Stimulated activated naive CD4-positive, alpha-beta T cell treated with Interleukin-2 at 50 U/mL for 16 hours (primary cell): ENCODE data around the gene ADAT2.

Experiments used
- DNase-seq: peaks from one replicate; lab custom pipeline; 2025; lab: John Stamatoyannopoulos, UW

The ADAT2 gene

GRCh38 chr6:143441680-143442545 is 8.6 kb downstream of the ADAT2 start:
- no peak for DNase-seq

DNA sequence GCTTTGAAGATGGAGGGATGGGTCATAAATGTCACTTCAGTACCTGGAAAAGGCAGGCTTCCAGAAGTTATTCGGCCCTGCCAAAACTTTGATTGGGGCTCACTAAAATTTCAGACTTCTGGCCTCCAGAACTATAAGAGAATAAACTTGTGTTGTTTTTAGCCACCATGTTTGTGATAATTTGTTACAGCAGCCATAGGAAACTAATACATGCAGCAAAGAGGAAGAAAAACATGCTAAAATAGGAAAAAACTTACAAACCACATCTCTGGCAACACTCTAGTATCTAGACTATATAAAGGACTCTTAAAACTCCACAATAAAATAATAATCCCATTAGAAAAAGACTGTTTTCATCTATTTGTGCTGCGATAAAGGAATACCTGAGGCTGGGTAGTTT is 9.5 kb downstream of the ADAT2 start:
- no peak for DNase-seq

DNA sequence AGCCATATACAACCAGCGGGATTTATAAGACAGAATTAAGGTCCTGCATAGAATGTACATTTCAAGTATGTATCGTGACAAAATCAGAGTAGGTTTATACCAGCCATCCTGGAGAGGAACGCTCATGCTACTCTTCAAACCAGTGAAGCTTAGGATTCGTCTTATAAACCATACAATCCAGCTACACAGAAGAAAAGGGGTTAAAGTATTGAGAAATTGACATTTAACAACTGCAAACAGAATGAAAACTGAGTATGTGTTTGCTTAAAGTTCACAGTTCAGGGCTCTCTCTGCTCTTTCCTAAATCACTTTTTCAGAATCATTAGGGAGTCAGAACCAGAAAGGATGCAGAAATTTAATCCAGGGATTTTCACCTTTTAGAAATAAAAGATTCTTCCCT is 17.9 kb downstream of the ADAT2 start:
- DNase-seq: no peak

DNA sequence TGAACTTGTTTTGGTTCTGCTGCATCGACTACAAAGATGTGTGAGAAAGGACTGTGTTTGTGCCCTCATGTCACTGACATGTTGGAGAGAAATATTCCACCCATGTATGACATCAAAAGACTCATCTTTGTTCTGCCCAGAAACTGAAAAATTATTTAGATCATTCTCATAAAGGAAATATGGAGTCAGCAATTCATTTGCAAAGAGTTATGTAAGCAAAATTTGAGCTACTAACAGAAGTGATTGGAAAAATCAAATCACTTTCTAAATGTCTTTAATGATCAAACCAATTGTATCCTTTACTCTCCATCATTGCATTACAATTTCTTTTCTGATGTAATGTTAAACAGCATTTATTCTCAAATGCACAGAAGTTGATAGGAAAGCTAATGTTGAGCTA is 19.3 kb downstream of the ADAT2 start:
- no peak for DNase-seq

DNA sequence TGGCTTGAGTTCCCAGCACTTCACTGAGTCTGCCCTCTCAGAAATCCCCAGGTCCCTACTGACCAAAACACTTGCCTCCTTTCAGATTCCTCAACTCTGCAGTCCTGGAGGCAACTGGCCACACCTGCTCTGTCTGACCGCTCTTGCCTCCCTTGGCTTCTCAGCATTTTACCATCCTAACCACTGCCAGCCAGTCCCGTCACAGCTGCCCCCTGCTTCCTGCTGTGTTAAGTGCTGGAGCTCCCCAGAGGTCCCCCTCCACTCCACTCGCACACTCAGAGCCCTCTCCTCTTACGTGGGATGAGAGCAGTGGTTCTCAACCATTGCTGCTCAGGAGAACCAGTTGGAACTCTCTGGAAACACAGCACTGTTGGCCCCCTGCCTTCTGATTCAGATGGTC is 20.5 kb downstream of the ADAT2 start:
- DNase-seq: no peak

- DNase-seq: peak; percentile 39
Measured at GRCh38 chr6:143427109-143427817, 23.2 kb downstream of the ADAT2 start.

- DNase-seq: no peak
Measured at GRCh38 chr6:143426026-143426425, 24.5 kb downstream of the ADAT2 start.

- DNase-seq: no peak
Measured at GRCh38 chr6:143419526-143419925, 31.0 kb downstream of the ADAT2 start.

DNA sequence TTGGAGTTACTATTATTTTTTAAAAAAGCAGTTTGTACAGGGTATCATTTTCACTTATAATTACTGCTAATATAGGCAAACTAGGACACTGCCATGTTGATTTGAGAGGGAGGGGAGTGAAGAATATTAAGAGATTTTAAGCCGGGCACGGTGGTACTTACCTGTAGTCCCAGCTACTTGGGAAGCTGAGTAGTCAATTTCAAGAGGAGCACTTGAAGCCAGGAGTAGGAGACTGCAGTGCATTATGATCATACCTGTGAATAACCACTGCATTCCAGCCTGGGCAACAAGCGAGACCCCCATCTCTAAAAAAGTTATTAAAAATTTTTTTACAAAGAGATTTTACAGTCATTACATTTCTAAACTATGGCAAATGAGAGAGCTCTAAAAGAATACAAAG is 35.7 kb downstream of the ADAT2 start:
- no peak for DNase-seq

GRCh38 chr6:143410859-143411270 is 39.6 kb downstream of the ADAT2 start:
- DNase-seq: no peak

- no peak for DNase-seq
Measured at GRCh38 chr6:143408787-143409162, 41.7 kb downstream of the ADAT2 start.

DNA sequence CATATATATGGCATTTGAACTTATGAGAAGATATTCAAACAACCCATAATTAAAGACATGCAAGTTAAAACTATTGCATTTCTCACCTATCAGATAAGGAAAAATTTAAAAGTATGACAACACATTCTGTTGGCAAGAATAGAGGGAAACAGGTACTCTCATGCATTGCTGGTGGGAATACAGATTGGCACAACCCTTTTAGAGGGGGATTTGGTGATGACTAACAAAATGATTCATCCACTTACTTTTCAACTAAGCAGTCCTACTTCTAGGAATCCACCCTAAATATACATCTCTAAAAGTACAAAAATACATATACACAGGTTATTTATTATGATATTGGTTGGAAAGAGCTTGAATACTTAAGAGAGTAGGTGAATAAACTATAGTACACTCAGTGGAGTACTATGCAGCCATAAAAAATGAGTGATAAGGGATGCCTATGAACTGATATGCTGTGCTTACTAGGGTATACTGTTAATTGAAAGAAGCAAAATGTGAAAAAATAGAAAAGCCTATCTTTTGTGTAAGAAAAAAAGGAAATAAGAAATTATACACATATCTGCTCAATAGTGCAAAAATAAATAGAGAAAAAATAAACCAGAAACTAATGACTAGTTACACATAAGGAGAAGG is 42.2 kb downstream of the ADAT2 start:
- DNase-seq: no peak

DNA sequence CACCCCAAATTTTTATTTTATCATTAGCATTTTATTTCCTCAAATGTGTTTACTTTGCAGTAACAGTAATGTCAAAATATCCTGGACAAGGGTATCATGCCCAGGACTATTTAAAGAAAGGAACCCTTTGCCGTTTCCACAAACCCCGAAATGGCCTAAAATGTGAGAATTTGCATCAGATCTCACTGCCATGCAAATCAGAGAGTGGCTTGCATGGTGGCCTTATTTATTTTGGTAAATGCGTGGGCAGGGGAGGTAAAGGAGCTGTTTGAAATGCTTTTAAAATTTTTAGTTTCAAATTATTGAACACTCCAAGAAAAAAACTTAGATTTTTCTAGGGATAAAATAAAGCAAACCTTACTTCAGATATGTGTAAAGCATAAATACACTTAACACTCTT is 43.8 kb downstream of the ADAT2 start:
- DNase-seq: no peak

GRCh38 chr6:143405373-143406154 is 44.9 kb downstream of the ADAT2 start:
- DNase-seq: no peak

- no peak for DNase-seq
Measured at GRCh38 chr6:143402721-143403336, 47.7 kb downstream of the ADAT2 start.

DNA sequence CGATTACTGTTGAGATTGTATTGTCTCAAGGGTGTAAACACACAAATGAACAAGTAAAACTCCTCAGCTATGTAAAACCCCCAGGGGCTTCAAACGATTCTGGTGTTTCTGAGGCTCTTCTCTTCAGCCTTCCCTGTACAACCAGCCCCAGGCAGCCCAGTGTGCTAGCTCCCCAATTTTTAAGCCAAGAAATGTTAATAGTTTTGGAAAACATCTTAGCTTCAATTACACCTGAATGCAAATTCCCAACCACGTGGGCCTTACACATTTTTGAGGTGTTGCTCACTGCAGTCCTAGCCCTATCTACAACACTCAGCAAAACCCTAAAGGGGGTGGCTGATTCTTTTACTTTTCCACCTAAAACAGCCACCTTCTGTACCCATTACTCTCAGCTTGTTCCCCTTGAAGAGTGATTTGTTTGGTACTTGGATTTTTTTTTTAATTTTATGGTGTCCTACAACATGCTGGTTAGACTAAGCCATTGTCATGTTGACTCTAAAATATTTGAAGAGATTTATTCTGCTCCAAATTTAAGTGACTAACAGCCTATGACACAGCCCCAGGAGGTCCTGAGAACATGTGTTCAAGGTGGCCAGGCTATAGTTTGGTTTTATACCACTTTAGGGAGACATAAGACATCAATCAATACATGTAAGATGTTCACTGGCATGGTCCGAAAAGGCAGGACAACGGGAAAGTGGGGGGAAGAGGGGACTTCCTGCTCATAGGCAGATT is 48.7 kb downstream of the ADAT2 start:
- no peak for DNase-seq

DNA sequence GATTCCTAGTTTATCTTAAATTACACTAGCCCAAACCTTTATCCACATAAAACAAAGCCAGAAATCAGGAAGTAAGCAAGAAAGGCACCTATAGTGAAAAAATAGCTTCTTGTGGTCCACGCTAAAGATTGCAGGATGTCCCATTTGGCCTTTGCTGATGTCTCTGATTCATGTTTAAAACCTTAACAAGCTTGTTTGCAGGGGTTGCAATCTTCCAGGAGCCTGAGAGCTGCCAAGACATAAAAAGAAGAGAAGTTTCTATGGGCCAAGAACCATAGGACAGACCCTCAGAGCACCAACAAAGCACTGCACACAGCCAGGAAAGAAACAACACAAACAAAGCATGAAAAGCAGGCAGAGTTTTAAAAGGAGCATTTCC is 49.4 kb downstream of the ADAT2 start:
- no peak for DNase-seq

DNA sequence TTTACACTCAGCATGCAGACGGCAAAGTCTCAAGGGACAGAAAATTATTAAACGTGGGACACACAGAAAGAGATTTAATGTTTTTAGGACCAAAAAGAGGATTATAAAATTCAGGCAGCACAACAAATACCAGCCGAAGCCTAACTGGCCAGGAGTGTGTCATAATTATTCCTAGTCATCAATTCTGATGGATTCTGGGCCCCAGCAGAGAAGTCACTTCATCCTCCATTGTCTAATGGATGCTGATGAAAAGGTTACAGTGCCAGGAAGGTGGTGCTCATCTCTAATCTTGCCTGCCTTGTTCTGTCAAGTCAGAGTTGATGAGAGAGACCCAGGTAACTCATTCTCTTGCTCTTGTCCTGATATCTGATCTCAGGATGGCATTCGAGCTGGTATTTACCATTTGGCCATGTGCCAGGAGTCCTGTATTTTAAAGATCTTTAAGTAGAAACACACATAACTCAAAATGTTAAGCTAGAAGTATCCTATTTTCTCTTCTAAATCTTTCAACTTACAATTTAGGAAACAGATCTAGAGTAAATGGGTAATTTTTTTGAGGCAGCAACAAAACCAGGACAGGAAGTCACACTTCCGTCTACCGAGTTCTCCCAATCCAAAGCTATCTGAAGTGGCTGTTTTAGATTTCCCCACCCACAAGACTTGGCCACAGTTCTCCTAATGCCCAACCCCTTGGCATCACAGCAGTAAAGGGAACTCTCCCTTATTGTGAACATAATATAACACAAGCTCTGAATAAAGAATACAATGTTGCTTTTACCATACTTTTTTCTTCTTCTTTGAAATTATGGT is 50.0 kb downstream of the ADAT2 start:
- DNase-seq: no peak

DNA sequence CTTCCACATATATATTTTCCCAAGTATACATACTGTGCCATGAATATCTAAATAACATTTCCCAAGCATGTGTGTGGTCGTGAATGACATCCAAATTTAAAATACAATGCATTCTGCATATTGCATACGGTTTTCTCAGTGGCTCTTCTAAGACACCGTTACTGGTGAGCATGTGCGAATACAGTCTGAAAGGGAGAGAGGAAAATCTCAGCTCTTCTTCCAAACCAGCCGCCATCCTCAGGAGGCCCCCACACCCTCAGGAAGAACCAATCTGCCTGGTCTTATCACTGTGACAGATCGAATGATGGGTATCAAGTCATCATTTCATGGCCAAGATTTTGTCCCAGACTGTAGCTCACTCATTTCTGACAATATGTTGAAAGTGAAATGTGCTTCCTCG is 50.7 kb downstream of the ADAT2 start:
- DNase-seq: no peak

GRCh38 chr6:143399176-143399575 is 51.3 kb downstream of the ADAT2 start:
- DNase-seq: no peak
